A549 (cell line): ENCODE results near the gene TEC.

Source experiments
- CEBPB ChIP-seq, 2 experiments: fragments of >200 bp in 1 of 2; sonication (Bioruptor Twin) in 1 of 2; formaldehyde crosslinking in 1 of 2; IDR thresholded peaks; 2 replicates each; pipeline ENCODE4 v1.6.1; 2012 to 2016
- CHD2 ChIP-seq: fragments of 150-350 bp; IDR thresholded peaks from 2 replicates; pipeline ENCODE4 v1.6.1; 2014; ENCODE audit warnings: low read length; ENCODE audit not compliant: partially characterized antibody
- CTCF ChIP-seq: fragments of >200 bp; sonication (Bioruptor Twin); formaldehyde crosslinking; IDR thresholded peaks from 3 replicates; pipeline ENCODE4 v1.5.1; 2016
- EP300 ChIP-seq, 2 experiments: fragments of >200 bp; sonication (Bioruptor Twin); formaldehyde crosslinking; IDR thresholded peaks; 2 replicates in 1 of 2; 3 replicates in 1 of 2; pipeline ENCODE4 v1.6.1; 2016 to 2017
- ESRRA ChIP-seq: fragments of 150-350 bp; IDR thresholded peaks from 2 replicates; pipeline ENCODE4 v1.6.1; 2014; ENCODE audit warnings: mild to moderate bottlenecking, low read length, borderline replicate concordance
- JUN ChIP-seq, 2 experiments: fragments of >200 bp; sonication (Bioruptor Twin); formaldehyde crosslinking; IDR thresholded peaks; 2 replicates in 1 of 2; 3 replicates in 1 of 2; pipeline ENCODE4 v1.6.1; 2016 to 2017
- JUNB ChIP-seq: fragments of >200 bp; sonication (Bioruptor Twin); formaldehyde crosslinking; IDR thresholded peaks from 2 replicates; pipeline ENCODE4 v1.6.1; 2016
- NR3C1 ChIP-seq: fragments of >200 bp; sonication (Bioruptor Twin); formaldehyde crosslinking; IDR thresholded peaks from 3 replicates; pipeline ENCODE4 v1.6.1; 2017
- POLR2A ChIP-seq: IDR thresholded peaks from 2 replicates; pipeline ENCODE4 v1.6.1; 2012; ENCODE audit warnings: mild to moderate bottlenecking, low read length
- RCOR1 ChIP-seq: fragments of 150-350 bp; IDR thresholded peaks from 2 replicates; pipeline ENCODE4 v1.6.1; 2014; ENCODE audit warnings: antibody characterized with exemption, low read length, low read depth
- RNF2 ChIP-seq: fragments of 200-600 bp; sonication (generic); IDR thresholded peaks from 2 replicates; pipeline ENCODE4 v1.6.1; 2016; ENCODE audit warnings: low read depth, mild to moderate bottlenecking, antibody characterized with exemption, moderate library complexity, borderline replicate concordance
- TF ChIP-seq, protein P1 (sequence below): IDR thresholded peaks from 2 replicates; pipeline ENCODE4 v1.6.1; 2012
- TF ChIP-seq, protein P2 (sequence below): IDR thresholded peaks from 2 replicates; pipeline ENCODE4 v1.6.1; 2012

DNA sequence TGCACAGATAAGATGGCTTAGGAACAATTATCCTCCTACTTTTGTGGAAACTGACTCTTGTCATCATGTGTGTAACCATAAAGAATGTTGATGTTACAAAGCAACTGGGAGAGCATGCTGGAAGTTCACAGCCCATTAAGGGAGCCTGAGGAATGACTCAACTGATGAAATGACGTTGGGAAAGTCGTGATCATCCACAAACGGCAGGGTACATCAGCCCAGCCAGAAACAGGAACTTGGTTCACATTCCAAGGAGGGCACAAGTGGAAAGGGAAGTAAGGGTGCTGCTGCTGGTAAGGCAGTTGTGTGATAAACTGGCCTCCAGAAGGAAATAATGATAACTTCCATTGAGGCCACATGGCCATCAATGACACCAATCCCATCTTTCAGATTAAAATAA is 6.7 kb downstream of the TEC start:
- TF ChIP-seq NR3C1 (no peak), ESRRA (no peak), CTCF (no peak), JUNB (no peak), EP300 (IDR thresholded peaks at IDR 0.05) (no peak), POLR2A (no peak), CHD2 (no peak), JUN (IDR thresholded peaks at IDR 0.05) (no peak), RNF2 (no peak), CEBPB (IDR thresholded peaks at IDR 0.05) (no peak), RCOR1 (no peak)
- TF ChIP-seq, protein P1, sequence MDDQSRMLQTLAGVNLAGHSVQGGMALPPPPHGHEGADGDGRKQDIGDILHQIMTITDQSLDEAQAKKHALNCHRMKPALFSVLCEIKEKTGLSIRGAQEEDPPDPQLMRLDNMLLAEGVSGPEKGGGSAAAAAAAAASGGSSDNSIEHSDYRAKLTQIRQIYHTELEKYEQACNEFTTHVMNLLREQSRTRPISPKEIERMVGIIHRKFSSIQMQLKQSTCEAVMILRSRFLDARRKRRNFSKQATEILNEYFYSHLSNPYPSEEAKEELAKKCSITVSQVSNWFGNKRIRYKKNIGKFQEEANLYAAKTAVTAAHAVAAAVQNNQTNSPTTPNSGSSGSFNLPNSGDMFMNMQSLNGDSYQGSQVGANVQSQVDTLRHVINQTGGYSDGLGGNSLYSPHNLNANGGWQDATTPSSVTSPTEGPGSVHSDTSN: no peak
- TF ChIP-seq, protein P2, sequence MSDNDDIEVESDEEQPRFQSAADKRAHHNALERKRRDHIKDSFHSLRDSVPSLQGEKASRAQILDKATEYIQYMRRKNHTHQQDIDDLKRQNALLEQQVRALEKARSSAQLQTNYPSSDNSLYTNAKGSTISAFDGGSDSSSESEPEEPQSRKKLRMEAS: no peak
